ENCODE measurements around the gene CTR9.

Gene CTR9

GRCh38 chr11:10750838-10751580 is at the start of gene CTR9:
TSS of gene CTR9 (plus strand) at chr11:10751246. CDS start at chr11:10751413, 167 bp downstream.
- Histone ChIP-seq H3F3A (ENCODE audit: control insufficient read depth, insufficient read depth) (peaks cover 14% of the 10 kb centered on the region), H3K4me2 (ENCODE audit: low read length) (peak within 1 kb of the TSS; percentile 88), H4K20me1 (ENCODE audit: control insufficient read depth, insufficient read depth, low read depth, low read length) (no peaks in the 10 kb centered on the region), H3K9me3 (ENCODE audit: control insufficient read depth, insufficient read depth, low read length) (no peaks in the 10 kb centered on the region), H3K4me1 (ENCODE audit: control insufficient read depth, low read length) (peaks cover 14% of the 10 kb centered on the region), H3K4me3 (ENCODE audit: low read length) (peak within 1 kb of the TSS; percentile 100), H3K27ac (ENCODE audit: low read depth, low read length) (peak within 1 kb of the TSS; percentile 79), H3K79me2 (ENCODE audit: control insufficient read depth, low read length) (peaks cover 27% of the 10 kb centered on the region), H3K27me3 (ENCODE audit: control insufficient read depth, low read length) (no peaks in the 10 kb centered on the region), H3K9me2 (replicated peaks; ENCODE audit: control insufficient read depth, low read length) (no peaks in the 10 kb centered on the region), H3K36me3 (ENCODE audit: control insufficient read depth, low read length) (peaks cover 36% of the 10 kb centered on the region)
- TF ChIP-seq EZH2phosphoT487 (IDR thresholded peaks at IDR 0.05; ENCODE audit: borderline replicate concordance, low read length) (no peak), CTCF (IDR thresholded peaks at IDR 0.05; ENCODE audit: low read depth, low read length, poor library complexity, severe bottlenecking) (peak; percentile 41)

GRCh38 chr11:10701982-10702381 is 49.1 kb upstream of the CTR9 start:
- Histone ChIP-seq H3K27ac (ENCODE audit: low read depth, low read length) (no peak overlapping the region), H3K79me2 (ENCODE audit: control insufficient read depth, low read length) (no peaks in the 10 kb centered on the region), H3F3A (ENCODE audit: control insufficient read depth, insufficient read depth) (no peaks in the 10 kb centered on the region), H3K9me3 (ENCODE audit: control insufficient read depth, insufficient read depth, low read length) (no peaks in the 10 kb centered on the region; the same call in 1 of the 2 replicates), H3K9me2 (replicated peaks; ENCODE audit: control insufficient read depth, low read length) (no peaks in the 10 kb centered on the region), H3K4me2 (ENCODE audit: low read length) (no peak overlapping the region), H3K4me1 (ENCODE audit: control insufficient read depth, low read length) (no peaks in the 10 kb centered on the region), H3K4me3 (ENCODE audit: low read length) (no peak overlapping the region), H3K36me3 (ENCODE audit: control insufficient read depth, low read length) (no peaks in the 10 kb centered on the region), H3K27me3 (ENCODE audit: control insufficient read depth, low read length) (0 out of 2 replicates have a peak, but pooled peaks cover 3% of the 10 kb centered on the region), H4K20me1 (ENCODE audit: control insufficient read depth, insufficient read depth, low read depth, low read length) (no peaks in the 10 kb centered on the region)
- TF ChIP-seq EZH2phosphoT487 (IDR thresholded peaks at IDR 0.05; ENCODE audit: borderline replicate concordance, low read length), result no peak
- no peak for TF ChIP-seq CTCF (IDR thresholded peaks at IDR 0.05; ENCODE audit: low read depth, low read length, poor library complexity, severe bottlenecking)

- no peak overlapping the region for H3K4me3 ChIP-seq (ENCODE audit: low read length)
- no peaks in the 10 kb centered on the region for H3K4me1 ChIP-seq (ENCODE audit: control insufficient read depth, low read length)
- H3K9me2 ChIP-seq (replicated peaks; ENCODE audit: control insufficient read depth, low read length), result no peaks in the 10 kb centered on the region
- H3K27ac ChIP-seq (ENCODE audit: low read depth, low read length), result no peak overlapping the region
- H3F3A ChIP-seq (ENCODE audit: control insufficient read depth, insufficient read depth), result no peaks in the 10 kb centered on the region
- no peaks in the 10 kb centered on the region for H3K9me3 ChIP-seq (ENCODE audit: control insufficient read depth, insufficient read depth, low read length)
- H3K79me2 ChIP-seq (ENCODE audit: control insufficient read depth, low read length), result no peaks in the 10 kb centered on the region
- peaks cover 3% of the 10 kb centered on the region; the same call in 1 of the 2 replicates for H3K27me3 ChIP-seq (ENCODE audit: control insufficient read depth, low read length)
- TF ChIP-seq CTCF (IDR thresholded peaks at IDR 0.05; ENCODE audit: low read depth, low read length, poor library complexity, severe bottlenecking) (no peak), EZH2phosphoT487 (IDR thresholded peaks at IDR 0.05; ENCODE audit: borderline replicate concordance, low read length) (no peak)
- H4K20me1 ChIP-seq (ENCODE audit: control insufficient read depth, insufficient read depth, low read depth, low read length), result no peaks in the 10 kb centered on the region
- H3K4me2 ChIP-seq (ENCODE audit: low read length), result no peak overlapping the region
- no peaks in the 10 kb centered on the region for H3K36me3 ChIP-seq (ENCODE audit: control insufficient read depth, low read length)
Measured at GRCh38 chr11:10708131-10708530, 42.9 kb upstream of the CTR9 start.

Measured in DOHH2 (cell line).